CD4-positive, alpha-beta T cell treated with Interferon gamma for 1 hour (primary cell): Measurements from ENCODE around the gene YARS1.
A peak's percentile ranks its signal among the peaks of the same experiment; 100 is the strongest.

ENCODE experiments used
- DNase-seq: peaks from one replicate; pipeline ENCODE4 v3.0.0-alpha.2; 2020

Gene YARS1

DNA sequence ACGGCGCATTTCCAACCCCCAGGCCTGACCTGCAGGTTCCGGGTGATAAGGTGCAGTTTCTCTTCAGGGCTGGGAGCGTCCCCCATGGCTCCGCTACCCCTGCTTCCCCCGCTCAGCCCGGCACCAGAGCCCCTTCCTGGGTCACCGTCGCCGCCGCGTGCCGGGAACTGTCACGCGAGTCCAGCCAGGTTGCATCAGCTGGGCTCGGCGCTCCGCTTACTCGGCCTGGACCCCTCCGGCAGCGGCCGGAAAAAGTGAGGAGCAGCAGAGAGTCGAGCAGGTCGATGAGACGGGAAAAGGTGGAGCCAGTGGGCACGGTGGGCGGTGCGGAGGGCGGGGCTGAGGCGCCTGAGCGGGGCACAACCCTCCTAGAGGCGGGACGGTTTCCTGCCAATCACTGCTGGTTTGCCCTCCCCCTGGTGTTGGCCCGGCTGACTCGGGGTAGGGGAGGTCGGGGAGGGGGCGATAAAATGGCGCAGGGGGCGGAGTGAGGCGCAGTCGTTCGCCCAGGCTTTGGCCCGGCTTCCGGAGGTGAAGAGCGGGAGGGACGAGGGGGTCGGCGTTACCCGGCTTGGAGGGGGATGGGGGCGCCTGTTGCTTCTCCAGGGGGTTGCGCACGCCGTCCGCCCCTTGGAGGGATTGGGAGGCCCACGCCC is at the start of gene YARS1, which contains the start of gene S100PBP:
TSS of gene YARS1 (minus strand) at position 200 of the 656 bp plus-strand sequence. CDS start at position 86, 114 bp downstream.
TSS of gene S100PBP (plus strand) at position 495 of the 656 bp plus-strand sequence. CDS start 8,447 bp downstream, outside the sequence.
- DNase-seq = peak; percentile 98

DNA sequence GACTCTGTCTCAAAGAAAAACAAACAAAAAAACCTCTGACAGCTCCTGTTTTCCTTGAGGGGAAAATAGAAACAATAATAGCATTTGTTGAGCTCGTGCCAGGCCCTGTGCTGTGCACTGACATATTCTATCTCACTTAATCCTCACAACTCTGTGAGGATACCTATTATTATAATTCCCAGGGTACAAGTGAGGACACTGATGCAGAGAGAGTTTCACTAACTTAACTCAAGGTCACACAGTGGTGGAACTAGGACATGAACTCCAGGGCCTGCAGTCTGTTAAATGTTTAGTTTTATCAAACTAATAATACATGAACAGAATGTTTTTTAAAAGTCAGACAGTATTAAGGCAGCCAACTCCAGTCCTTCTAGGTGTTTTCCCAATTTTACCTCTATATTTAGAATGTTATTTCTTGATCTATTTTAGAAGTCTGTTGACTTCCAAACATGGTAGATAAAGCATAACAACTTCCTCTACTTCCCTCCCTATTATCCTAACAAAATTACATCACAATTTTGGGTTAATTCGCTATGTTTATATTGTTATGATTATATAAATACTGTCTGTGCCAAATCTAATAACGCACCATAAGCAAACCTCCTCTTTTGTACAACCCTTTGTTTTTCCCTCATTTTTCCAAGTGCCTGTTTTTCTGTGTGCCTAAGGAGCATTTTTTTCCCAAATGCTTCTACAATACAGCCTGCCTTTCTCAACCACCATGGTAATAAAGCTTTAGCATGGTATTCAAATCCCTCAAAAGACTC is 48.7 kb upstream of the YARS1 start:
- DNase-seq = no peak

DNA sequence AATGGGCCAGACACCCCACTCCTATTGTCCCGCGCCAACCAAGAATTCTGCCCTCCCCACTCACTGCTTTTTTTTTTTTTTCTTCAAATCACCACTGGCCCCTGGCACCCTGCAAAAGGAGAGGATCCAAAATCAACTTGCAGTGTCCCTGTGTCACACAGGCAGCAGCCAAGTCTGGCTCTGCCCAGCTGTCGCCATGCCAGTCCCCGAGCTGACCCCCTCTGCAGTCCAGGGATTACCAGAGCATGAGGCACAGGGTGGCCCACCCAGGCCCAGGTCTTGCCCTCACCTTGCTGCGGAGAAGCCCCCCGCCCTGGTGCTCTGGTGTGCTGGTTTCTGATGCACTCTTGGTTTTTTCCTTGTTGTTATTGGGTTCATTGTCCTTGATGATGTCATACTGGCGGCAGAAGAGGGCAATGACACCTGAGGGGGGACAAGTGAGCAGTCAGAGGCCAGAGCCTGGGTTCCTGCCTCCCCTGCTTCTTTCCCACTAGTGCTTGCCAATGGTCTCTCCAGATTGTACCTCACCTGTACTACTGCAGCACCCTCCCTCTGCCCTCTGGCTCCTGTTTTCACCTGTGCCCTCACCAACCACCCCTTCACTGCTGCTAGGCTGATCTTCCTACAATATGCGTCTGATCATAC is 47.3 kb upstream of the YARS1 start:
- no peak for DNase-seq

DNA sequence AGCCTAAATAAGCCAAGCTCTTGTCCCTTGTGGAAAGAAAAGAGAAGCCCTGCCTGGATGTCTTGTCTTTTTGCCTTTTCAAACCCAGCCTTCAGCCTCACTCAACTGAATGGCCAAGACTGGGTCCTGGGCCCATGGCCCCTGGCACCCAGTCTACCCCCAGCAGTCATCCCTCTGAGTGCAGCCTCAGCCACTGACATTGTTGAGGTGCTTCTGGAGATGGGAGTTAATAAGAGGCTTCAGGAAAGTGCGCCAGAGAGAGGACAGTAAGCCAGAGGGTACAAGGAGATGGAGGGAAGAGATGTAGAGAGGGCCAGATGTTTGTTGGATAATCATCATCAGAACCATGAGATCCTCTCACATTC is 46.7 kb upstream of the YARS1 start:
- DNase-seq = no peak

DNA sequence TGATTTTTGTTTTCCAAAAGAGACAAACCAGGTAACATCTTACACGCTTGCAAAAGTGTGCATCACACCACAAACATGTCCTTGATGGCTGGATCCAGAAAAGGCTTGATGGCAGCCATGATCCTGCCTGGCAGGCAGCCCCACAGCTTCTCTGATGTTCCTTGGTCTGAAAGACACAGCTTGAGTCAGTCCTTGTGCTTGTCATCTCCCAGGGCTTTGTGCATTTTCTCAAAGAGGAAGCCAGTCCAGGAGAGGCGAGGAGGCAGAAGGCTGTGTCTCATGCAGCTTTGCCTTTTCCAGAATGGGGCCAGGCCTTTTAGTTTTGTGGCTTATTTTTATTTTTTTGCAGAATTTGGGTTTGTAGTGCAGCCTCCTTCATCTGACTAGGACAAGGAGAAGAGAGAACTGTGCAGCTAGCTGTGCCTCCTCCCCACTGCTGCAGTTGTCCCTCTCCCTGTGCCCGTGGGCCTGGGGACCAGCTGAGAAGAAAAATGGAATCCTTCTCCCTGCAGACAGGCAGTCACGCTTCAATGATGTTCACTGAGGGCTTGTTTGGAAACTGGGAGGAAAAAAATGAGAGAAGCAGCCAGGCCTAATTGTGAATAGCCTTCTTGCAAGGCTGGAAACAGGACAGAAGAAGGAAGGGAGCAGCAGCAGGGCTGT is 46.2 kb upstream of the YARS1 start:
- no peak for DNase-seq

DNA sequence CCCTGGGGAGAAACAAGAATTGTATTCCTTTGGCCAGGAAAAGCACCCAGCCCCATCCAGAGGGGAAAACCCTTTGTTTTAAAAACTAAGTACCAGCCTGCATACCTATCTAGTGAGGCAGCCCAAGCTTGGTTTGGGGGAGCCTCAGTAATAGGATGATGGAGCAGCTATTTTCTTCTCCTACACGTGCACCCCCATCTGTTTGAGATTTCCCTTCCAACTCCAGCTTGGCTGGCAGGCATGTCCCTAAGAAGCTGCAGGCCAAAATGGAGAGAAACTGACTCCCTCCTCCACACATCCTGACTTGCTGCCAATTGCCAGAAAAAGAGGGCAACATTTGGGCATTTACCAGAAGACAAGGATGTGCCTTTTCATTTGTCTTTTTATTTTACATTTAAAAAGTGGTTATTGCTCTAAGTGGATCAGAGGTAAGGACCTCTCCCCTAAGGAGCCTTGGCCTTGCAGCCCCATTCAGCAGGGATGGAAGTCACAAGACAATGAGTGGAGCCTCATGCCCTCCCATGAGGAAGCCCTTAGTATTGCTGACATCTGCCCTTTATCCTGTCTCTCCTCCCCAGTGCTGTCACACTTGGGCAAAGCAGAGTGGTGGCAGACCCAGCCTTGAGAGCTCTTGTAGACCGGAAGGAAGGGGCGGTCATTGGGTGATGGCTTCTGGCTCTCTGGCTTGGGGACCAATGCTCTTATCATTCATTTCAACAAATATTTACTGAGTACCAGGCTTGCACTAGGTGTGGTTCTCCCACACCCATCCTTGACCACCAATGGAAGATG is 44.9 kb upstream of the YARS1 start:
- DNase-seq = no peak

DNA sequence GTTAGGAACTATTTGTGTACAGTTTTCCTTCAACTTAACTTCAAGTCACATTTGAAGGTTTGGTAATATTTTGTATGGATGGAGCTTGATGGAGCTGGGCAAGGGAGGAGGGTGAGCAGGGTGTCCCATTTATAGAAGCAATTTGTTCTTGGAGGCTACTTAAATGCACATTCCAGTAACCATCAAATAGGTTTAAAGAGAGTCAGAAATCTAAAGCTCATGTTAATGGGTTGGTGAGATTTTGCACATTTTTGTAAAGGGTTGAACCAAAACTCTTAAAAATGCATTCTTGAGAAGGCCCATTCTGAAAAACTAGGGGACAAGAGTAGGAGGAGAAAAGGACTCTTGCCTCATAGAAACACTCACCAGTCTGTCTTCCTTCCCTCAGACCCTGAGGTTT is 43.4 kb upstream of the YARS1 start:
- no peak for DNase-seq

DNA sequence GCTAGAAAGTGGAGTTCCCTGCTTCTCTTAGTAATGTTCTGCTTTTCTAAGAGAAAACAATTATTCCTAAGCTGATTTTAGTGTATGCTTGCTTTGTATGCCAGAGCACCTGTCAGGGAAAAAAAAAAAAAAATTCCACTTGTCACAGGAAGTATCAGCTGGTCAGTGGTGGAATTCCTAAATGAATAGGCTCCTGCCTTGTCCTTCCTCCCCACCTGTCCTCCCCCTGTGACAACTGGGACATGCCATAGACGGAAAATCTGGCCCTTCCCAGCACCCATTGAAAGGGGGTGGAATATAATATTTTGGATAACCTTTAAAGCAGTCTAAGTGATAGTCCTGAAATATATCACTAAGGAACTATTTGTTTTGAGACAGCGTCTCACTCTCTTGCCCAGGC is 42.8 kb upstream of the YARS1 start:
- no peak for DNase-seq

DNA sequence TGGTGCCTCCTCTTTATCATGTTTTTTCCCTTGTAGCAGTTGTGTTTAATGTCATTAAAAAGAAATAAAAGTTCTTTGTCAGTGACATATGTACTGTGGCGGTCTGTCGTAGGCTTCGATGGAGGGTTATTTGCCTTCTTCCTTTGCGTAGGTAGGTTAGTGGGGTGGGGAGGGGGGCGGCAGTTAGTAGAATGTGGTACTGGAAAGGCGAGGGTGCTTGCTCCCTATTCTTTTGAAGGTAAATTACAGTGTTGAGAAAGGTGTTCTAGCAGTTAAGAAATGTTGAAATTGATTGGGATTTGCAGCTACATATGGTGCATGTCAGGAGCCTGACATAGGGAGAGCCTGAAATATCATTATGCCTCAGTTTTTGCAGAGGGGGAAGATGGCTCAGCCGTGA is 41.6 kb upstream of the YARS1 start:
- DNase-seq = no peak

DNA sequence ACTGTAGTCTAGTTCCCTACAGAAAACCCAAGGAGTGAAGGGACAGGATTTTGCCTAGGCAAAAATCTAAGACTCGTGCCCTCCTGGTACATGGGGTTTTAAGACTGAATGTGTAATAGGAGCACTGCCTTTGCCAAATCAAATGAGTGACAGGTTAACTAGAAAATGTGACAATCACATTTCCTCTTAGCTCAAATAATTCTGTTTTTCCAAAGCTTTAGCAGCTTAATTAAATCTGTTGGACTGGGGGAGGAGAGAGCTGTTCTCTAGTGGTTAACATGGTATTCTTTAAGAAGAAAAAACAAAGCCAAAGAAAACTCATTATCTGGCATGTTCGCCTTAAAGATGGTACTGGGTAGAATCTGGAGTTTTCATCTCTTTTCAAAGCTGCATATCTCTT is 41.0 kb upstream of the YARS1 start:
- DNase-seq = no peak

DNA sequence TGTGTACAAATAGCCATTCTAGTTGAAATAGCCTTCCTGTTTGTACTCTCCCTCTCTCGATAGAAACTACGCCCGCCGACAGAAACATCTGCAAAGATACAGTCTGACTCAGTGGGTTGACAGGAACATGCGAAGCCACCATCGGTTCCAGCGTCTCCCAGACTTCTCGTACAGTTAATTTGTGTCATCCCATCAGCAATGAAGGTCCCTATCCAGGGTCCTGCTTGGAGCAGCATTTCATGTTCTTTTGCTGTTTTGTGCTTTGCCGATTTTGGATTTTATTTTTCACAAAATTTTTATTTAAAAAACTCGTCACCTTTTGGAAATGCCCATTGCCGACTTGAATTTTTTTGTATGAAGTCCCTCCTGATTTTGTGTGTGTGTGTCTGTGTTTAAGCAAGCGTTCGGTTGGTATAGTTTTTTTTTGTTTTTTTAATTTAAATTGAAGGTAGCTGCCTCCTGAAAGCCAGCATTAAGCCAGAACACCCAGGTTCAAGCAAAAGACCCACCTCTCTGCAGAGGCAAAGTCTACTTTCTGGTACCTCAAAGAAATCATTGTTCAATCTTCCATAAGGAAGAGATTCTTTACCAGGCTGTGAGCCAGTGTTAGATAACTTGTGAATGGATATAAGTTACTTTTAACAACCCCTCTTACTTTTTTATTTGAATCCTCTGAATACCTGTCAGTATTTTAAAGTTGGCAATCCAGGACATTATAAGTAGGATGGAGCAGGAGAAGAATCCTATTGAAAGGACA is 38.9 kb upstream of the YARS1 start:
- DNase-seq = no peak

DNA sequence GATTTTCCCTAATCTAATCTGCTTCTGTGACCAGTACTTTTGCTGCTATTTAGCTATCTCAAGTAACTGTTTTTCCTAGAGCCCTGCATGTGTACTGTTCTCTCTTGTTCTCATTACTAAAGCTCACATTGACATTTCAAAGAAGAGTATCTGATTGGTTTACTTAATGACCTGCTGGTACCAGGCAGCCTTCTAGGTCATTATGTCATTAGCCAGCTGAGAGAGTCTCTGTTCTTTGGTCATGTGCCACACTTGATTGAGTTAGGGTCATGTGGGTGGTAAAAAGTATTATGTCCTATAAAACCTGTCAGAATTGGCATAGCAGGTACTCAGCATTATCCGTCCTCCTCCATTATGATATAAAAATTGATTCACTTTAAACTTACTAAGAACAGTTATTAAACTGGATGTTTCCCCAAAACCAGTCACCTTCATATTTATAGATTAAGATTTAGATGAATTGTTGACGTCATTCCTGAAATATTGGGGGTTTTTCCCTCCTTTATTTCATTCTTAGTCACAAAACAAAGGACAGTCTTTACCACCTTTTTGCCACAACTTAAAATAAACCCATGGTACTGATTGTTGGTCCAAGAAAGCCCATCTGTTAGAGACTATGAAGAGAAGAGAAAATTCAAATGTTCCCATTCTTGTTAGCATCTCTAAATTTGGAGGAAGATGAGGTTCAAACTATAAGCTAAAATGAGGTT is 31.4 kb upstream of the YARS1 start:
- DNase-seq = no peak

DNA sequence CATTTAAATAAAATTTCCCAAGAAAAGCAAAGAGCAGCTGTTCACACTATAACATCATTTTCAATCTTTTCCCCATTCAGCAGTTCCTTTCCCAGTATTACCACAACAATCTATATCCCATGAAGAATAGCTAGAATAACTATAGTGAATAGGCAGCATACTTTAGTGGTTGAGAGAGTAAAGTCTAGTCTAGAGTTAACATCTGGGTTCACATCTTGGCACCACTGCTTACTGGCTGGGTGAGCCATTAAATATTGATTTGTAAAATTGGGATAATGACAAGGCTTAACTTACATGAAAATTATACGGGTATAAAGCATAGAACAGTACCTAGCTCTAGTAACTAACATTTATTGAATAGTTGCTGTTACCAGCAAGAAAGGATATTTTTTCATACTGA is 14.7 kb upstream of the YARS1 start:
- no peak for DNase-seq

DNA sequence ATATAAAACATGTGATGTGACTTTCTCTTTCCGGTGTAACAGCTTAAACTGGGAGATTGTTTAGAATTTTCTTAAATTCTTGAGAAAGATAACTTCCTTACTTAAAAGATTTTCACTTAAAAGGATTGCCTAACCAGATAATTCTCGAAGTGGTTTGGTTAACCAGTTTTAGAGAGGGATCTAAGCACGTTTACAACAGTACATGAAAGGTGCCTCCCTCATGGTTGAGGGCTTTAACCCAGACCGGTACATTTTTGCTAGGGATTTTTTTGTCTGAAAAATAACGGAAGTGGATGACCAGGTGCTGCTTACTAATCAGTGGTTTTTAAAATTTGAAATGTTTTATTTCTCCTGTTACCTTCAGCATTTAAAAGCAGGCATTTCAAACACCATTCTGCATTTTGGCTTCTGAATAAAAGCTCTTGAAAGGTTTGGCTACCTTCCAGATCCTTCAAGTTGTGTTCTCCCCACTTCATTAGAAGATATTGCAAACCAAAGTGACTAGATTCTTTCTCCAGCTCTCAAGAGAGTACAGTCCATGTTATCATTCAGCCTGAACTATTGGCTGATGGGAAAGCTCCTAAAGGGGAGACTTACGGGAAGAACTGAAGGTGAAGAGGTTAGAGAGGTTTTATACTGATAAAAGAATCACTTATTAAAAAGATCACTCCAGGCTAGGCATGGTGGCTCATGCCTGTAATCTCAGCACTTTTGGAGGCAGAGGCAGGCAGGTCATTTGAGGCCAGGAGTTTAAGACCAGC is 13.1 kb upstream of the YARS1 start:
- DNase-seq = no peak

DNA sequence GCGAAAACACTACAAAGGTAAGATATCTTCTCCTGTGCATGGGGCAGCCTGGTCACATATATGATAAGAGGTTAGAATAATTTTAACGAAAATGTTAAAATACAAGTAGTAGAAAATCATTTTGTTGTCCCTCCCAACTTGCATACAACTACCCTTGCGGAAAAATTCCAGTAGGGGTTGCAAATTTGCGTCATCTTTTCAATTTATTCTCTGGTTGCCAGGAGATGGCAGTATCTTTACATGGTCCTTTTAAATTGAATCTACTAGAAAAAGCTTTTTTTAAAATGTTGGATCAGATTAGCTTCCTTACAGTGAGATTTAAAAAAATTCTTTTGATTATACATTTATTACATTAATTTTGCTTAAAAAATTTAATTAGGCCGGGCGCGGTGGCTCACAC is 11.2 kb upstream of the YARS1 start:
- no peak for DNase-seq

DNA sequence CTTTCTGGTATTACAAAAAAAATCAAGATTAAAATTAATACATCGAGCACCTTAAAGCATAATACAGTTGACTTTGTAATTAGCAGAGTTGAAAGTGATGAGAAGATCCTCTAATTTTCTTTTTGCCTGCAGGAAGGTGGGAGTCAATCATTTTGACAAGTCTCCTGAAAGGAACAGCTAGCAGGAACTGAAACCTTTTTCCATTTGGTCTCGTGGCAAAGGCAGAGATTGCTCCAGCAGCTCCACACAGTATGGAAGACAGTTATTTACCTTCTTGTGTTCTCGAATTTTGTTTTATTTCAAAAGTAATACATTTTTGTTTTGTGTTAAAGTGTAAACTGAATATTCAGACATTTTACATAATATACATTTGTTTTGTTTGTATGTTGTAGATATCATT is 8.0 kb upstream of the YARS1 start:
- no peak for DNase-seq

DNA sequence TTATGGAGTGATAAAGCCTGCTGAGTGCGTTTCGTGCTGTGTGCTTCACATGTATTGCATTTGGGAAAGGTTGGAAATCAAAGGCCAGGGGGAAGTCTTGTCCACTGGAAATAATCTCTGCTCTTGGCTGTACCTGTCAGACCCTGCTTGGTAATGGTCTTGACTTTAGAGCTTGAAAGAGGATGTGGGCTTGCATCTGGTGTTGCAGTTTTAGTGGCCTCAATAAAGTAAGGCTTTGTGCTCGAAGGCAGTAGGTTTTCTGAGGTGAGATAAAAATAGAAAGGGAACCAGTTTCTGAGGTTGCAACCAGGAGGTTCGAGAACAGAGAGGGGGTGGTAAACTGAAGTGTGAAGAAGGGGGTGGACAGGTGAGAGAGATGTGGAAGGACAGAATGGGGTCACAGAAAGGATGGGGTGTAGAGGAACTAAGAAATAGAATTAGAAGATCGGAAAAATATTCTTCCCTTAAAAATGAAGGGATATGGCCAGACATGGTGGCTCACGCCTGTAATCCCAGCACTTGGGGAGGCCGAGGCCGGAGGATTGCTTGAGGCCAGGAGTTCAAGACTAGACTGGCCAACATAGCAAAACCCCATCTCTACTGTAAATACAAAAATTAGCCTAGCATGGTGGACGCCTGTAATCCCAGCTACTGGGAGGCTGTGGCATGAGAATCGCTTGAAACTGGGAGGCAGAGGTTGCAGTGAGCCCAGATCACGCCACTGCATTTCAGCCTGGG is 1.8 kb upstream of the YARS1 start:
- no peak for DNase-seq

DNA sequence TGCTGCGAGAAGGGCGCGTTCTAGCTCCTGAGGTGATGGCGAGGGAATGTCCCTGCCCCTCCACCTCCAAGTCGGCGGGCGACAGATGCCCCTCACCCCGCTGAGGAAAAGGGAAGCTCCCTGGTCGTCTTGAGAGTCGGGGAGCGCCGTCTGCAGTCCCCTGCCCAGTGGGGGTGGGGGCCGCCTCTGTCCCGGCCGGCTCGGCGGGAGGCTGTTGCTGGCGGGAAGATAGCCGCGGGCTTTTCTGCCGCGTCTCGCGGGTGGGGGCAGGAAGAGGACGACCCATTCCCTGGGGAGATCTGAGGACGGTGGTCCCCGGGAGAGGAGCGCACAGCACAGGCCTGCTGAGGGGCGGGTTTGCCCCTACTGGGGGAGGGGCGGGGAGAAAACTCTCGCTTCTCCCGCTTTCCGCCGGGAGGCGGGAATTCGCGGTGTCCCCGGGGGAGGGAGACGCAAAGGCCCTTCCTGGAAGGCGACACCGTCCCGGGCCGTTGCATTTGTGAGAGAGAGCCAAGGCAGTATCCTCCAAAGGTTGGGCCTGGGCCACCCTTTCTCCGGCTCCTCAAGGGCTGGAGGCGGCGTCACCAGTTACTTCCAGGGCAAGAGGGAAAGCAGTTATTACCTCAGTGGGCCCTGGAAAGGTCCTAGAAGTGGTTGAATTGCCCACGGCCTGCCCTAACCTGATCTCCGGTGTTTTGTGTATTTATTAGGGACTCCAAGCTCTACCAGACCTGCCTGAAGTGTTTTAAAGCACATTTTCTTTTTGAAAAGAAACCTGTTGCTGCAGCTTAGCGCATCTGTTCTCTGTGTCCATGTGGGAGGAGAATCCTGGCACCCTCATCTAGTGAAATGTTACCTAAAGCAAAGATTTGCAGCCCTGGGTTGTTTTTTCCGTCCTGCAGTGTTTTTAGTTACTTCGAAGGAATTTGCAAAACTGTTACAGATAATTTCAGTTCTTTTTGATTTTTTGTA is 943 bp upstream of the YARS1 start:
- DNase-seq = no peak
